ENCODE results near the gene PCDHGA3. TPM values are rescaled to one million over a fixed set of nuclear protein-coding genes. Genes with fewer than 3 reads are reported as not detected.
"Not testable (repeated sequence)": the region's sequence is repeated elsewhere in the genome, so short reads cannot be mapped to it uniquely, and the experiment has no call there.

The PCDHGA3 gene
- total RNA-seq: 1 to 10 TPM; 7.0 to 8.9 TPM

- Histone ChIP-seq H3K4me1 (no peaks in the 10 kb centered on the region), H3K27me3 (no peaks in the 10 kb centered on the region), H3K4me3 (peak within 1 kb of the TSS; percentile 35 to 48), H3K9me3 (peaks cover 33 to 79% of the 10 kb centered on the region in 2 donors), H3K36me3 (no peaks in the 10 kb centered on the region), H3K27ac (peak within 1 kb of the TSS; percentile 67 to 68)
- DNase-seq (ENCODE audit: low spot score): no peak
- peak; percentile 31 to 66 for TF ChIP-seq CTCF (IDR thresholded peaks at IDR 0.05)
Measured at GRCh38 chr5:141343242-141343952, at the start of gene PCDHGA3. PCDHGA3 (plus strand) TSS chr5:141343829; CDS start chr5:141344034, 205 bp downstream.

- no peaks in the 10 kb centered on the region for H3K4me1 ChIP-seq
- H3K4me3 ChIP-seq: no peak overlapping the region
- DNase-seq (ENCODE audit: low spot score): no peak
- no peak overlapping the region for H3K27ac ChIP-seq
- no peaks in the 10 kb centered on the region for H3K36me3 ChIP-seq
- peaks cover 11 to 96% of the 10 kb centered on the region in 2 donors for H3K9me3 ChIP-seq
- H3K27me3 ChIP-seq: no peaks in the 10 kb centered on the region
- no peak for TF ChIP-seq CTCF (IDR thresholded peaks at IDR 0.05)
Measured at GRCh38 chr5:141298376-141298775, 45.3 kb upstream of the PCDHGA3 start.

GRCh38 chr5:141303756-141304155, 39.9 kb upstream of the PCDHGA3 start, which contains the start of gene SLC25A2:
SLC25A2 (minus strand) TSS chr5:141304049; CDS start chr5:141303865, 184 bp downstream.
- no peak for TF ChIP-seq CTCF (IDR thresholded peaks at IDR 0.05)
- DNase-seq (ENCODE audit: low spot score): no peak
- Histone ChIP-seq H3K36me3 (no peaks in the 10 kb centered on the region), H3K9me3 (peaks cover 26 to 99% of the 10 kb centered on the region in 2 donors), H3K27ac (no peak within 1 kb of the TSS), H3K27me3 (no peaks in the 10 kb centered on the region), H3K4me3 (no peak within 1 kb of the TSS), H3K4me1 (no peaks in the 10 kb centered on the region)

GRCh38 chr5:141306630-141307029, 37.0 kb upstream of the PCDHGA3 start:
- H3K9me3 ChIP-seq: peaks cover 26 to 97% of the 10 kb centered on the region in 2 donors
- no peak for DNase-seq (ENCODE audit: low spot score)
- no peaks in the 10 kb centered on the region for H3K27me3 ChIP-seq
- H3K27ac ChIP-seq: no peak overlapping the region
- TF ChIP-seq CTCF (IDR thresholded peaks at IDR 0.05): no peak
- no peaks in the 10 kb centered on the region for H3K36me3 ChIP-seq
- H3K4me3 ChIP-seq: no peak overlapping the region
- no peaks in the 10 kb centered on the region for H3K4me1 ChIP-seq

GRCh38 chr5:141313711-141314110, 29.9 kb upstream of the PCDHGA3 start:
- DNase-seq (ENCODE audit: low spot score): no peak
- no peaks in the 10 kb centered on the region for H3K4me1 ChIP-seq
- H3K9me3 ChIP-seq: peaks cover 24 to 98% of the 10 kb centered on the region in 2 donors
- H3K27me3 ChIP-seq: no peaks in the 10 kb centered on the region
- no peak overlapping the region for H3K4me3 ChIP-seq
- H3K27ac ChIP-seq: no peak overlapping the region
- TF ChIP-seq CTCF (IDR thresholded peaks at IDR 0.05): no peak
- peaks cover 32% of the 10 kb centered on the region for H3K36me3 ChIP-seq

GRCh38 chr5:141316963-141317362, 26.7 kb upstream of the PCDHGA3 start:
- H3K27me3 ChIP-seq; H3K27ac ChIP-seq; H3K4me3 ChIP-seq; DNase-seq (ENCODE audit: low spot score): not testable (repeated sequence)
- Histone ChIP-seq H3K9me3 (peaks cover 37 to 90% of the 10 kb centered on the region in 2 donors), H3K4me1 (peaks cover 0 to 12% of the 10 kb centered on the region in 2 donors), H3K36me3 (peaks cover 42% of the 10 kb centered on the region)
